Stimulated activated CD4-positive, alpha-beta T cell treated with anti-CD3 and anti-CD28 coated beads, Interleukin-1b, Interleukin-23, amount 100 ng/mL, for 48 hours (primary cell): Measurements from ENCODE around the gene SLAMF8.

Experiments used
- DNase-seq: peaks from one replicate; pipeline ENCODE4 v3.0.0-alpha.2; 2020

Gene SLAMF8

GRCh38 chr1:159821171-159821867 is 5.4 kb upstream of the SLAMF8 start:
- no peak for DNase-seq

DNA sequence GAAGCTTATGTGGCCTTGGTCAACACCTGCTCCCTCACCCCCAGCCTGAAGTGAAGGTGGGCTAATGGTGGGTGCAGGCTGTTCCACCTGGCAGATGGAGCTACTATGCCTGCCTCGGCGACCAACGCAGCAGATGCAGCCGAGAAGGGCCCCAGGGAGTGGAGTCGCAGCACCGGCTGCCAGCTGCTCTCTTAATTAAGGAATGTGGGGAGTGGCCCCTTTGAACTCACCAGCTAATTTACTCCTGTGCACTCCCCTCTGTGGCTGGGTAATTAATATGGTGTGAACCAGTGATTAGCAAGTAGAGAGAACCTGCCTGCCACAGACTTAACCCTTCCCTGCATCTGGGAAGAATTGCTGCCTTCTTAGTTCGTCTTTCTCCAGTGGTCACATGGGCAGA is 3.3 kb upstream of the SLAMF8 start:
- DNase-seq = no peak

DNA sequence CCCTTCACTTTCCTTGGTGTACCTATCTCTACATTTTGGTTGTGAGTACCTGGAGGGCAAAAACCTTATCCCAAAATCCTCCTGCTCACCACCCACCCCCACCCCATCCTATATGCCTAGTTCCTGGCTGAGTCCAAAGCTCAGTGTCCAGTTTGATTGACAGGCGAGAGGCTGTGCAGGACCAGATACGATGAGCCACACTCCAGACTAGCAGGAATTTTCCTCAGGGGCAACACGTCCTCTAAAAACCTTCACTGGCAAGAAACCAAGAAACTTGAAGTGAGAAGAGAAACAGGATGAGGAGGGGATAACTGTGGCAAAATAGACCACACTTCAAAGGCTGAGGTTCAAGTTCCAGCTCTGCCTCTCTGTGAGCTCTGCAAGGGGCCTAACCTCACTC is 1.1 kb upstream of the SLAMF8 start:
- DNase-seq = no peak

- no peak for DNase-seq
Measured at GRCh38 chr1:159827102-159827490, 423 bp downstream of the SLAMF8 start.

- DNase-seq = no peak
Measured at GRCh38 chr1:159827549-159827948, 876 bp downstream of the SLAMF8 start.

GRCh38 chr1:159828176-159828575 is 1.5 kb downstream of the SLAMF8 start:
- DNase-seq = no peak

DNA sequence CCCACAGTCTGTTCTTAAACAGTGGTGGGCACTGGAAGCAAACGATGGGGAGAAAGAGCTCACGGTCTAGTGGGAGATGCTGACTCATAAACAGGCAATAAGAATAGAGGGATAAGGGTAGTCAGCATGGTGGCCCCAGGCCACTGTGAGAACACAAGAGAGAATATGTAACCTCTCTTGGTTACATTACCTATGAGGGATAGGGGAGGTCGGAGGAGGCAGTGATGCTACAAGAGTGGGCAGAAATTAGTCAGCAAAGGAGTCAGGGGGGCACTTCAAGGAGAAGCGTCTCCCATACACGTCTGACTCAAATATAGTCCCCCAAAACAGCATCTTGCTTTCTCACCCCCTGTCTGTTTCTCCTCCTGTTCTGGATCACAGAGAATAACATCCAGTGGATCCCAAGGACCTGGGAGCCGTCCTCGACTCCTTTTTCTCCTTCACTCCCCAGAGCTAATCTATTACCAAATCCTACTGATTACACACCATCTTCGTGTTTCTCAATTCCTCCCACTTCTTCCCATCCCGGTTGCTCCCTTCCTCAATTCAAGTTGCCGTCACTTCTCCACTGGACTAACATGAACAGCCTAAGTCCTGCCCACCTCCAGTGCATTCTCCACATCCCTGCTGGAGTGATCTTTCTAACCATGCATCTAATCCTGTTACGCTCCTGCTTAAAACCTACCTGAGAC is 2.1 kb downstream of the SLAMF8 start:
- no peak for DNase-seq

DNA sequence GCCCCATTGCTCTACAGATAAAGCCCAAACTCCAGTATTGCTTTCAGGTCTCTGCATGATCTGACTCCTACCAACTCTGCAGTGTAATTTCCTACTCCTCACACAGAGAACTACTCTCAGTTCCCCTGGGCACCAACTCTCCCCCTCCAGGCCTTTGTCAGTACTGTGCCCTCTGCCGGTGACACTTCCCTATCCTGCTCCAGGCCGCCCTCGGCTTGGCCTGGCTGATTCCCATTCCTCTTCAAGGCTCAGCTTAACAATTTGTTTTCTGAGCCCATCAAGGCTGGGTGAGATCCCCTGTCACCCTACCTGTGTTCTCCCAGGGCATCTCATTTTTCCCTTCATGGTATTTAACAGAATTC is 2.6 kb downstream of the SLAMF8 start:
- DNase-seq = no peak

- no peak for DNase-seq
Measured at GRCh38 chr1:159829822-159830465, 3.3 kb downstream of the SLAMF8 start.

- no peak for DNase-seq
Measured at GRCh38 chr1:159830722-159831121, 4.0 kb downstream of the SLAMF8 start.

DNA sequence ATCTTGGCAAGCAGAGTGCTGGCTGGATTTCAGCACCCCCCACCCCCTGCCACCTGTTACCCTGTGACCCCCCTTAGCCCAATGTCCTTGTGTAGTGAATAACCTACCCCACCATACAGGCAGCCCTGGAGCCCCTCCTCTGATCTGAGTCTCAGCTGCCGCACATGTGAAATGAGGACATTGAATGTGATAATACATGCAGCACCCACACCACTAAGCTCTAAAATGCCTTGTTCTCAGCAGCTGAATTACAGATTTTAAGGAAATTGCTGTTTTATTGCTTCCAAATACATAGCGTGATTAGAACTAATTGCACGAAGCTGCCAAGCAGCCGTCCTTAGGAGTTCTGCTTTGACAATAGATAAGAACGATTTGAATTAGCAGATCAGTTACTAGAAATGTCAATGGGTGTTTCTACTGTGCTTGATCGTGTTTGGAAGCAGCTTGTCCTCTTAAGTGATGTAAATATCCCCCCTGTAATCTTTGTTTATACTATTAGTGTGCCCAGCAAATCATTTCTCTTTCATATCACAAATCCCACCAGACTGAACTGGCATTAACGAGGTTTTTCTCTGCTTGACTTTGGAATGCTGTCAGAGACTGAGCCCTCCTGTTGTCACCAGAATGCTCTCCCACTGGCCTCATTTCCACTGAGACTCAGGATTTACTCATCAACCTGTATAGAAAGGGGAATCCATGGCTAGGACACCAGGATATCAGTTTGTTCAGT is 4.9 kb downstream of the SLAMF8 start:
- no peak for DNase-seq

GRCh38 chr1:159832309-159832708 is 5.6 kb downstream of the SLAMF8 start:
- DNase-seq = no peak

- DNase-seq = no peak
Measured at GRCh38 chr1:159835356-159835755, 8.7 kb downstream of the SLAMF8 start.

DNA sequence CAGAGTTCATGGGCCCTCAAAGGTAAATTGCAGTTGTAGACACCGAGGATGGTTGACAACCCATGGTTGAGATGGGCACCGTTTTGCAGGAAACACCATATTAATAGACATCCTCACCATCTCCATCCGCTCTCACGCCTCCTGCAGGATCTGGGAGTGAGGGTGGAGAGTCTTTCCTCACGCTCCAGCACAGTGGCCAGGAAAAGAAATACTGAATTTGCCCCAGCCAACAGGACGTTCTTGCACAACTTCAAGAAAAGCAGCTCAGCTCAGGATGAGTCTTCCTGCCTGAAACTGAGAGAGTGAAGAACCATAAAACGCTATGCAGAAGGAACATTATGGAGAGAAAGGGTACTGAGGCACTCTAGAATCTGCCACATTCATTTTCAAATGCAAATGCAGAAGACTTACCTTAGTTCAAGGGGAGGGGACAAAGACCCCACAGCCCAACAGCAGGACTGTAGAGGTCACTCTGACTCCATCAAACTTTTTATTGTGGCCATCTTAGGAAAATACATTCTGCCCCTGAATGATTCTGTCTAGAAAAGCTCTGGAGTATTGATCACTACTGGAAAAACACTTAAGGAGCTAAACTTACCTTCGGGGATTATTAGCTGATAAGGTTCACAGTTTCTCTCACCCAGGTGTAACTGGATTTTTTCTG is 9.3 kb downstream of the SLAMF8 start:
- no peak for DNase-seq

GRCh38 chr1:159838715-159839114 is 12.0 kb downstream of the SLAMF8 start:
- no peak for DNase-seq

DNA sequence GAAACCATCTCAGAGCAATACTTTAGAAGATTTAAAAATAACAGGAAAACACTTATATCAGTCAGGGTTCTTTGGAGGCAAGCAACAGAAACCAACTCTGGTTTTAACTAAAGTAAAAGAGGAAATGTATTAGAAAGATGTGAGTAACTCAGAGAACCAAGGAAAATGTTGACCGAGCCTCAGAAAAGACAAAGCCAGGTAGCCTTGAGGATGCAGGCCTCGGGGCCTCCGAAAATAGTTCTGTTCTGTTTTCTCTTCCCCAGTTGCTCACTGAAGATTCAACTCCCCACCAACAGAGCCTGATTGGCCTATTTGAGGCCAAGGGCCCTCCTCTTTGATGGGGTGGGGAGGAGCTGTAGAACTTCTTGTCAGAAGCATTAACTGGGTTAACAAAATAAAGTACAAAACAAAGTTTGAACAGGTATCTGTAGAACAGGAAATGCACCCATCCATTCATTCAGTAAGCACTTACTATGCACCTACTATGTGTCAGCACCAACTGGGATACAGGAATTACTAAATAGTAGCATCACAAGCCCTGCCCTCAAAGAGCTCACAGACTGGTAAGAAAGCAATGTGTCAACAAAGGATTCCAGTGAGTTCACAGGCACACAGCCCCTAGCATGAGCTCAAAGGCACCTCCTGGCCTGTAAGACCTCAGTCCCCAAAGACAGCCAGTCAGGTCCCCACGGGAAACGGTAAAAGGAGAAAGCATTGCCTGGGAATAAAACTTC is 12.6 kb downstream of the SLAMF8 start:
- no peak for DNase-seq

- DNase-seq = no peak
Measured at GRCh38 chr1:159841749-159842148, 15.1 kb downstream of the SLAMF8 start.

- DNase-seq = no peak
Measured at GRCh38 chr1:159843459-159843858, 16.8 kb downstream of the SLAMF8 start.

GRCh38 chr1:159845751-159846629 is 19.3 kb downstream of the SLAMF8 start:
- DNase-seq = no peak

DNA sequence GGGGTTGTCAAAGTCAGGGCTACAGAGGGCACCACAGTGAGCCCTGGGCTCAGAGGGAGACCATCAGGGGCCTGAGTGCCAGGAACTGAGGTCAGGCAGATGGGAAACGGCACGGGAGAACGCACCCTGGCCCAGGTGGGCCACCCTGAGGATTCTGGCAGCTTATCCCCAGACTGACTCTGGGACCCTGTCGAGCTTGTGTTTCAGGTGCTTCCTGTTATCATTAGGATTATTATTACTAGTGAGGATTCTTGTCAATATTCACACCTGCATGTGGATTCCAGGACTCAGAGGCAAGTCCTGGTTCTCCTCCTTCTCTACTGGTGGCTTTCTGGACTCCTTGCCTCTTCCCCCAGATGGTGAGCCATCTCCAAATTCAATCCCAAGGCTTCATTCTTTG is 20.6 kb downstream of the SLAMF8 start:
- DNase-seq = no peak

GRCh38 chr1:159848326-159848725 is 21.7 kb downstream of the SLAMF8 start:
- DNase-seq = no peak
